IMR-90 (cell line): ENCODE results near the gene SH3RF1. TPM values are rescaled to one million over a fixed set of nuclear protein-coding genes. Genes with fewer than 3 reads are reported as not detected.

Experiments
- ATAC-seq: fragments of 200-7000 bp; cut with Tn5 transposase; 2 replicates; pipeline ENCODE4 v1.9.1; 2020; ENCODE audit warnings: low read depth, mild to moderate bottlenecking, moderate library complexity
- BruUV-seq: library from RNA; stranded (reverse); fragments of 400-500 nt; replicated peaks from 2 replicates; lab custom pipeline; 2021; lab: Mats Ljungman, UMichigan
- CTCF ChIA-PET: fragments of 300-600 bp; formaldehyde crosslinking; extraction: SDS; loops from one replicate; lab custom pipeline; 2021; ENCODE audit warnings: antibody characterized with exemption; lab: Yijun Ruan, JAX
- POLR2A ChIA-PET: fragments of 300-600 bp; sonication (Branson Sonifier 250); formaldehyde crosslinking; loops from one replicate; lab custom pipeline; 2022; ENCODE audit warnings: antibody characterized with exemption; ENCODE audit not compliant: unreplicated experiment; lab: Charles Lee
- DNase-seq: peaks from one replicate; pipeline ENCODE4 v3.0.0; 2013
- H2AFZ ChIP-seq: replicated peaks from 2 replicates; pipeline ENCODE3; 2013; ENCODE audit warnings: low read length, mild to moderate bottlenecking; ENCODE audit not compliant: poor library complexity
- H2AK5ac ChIP-seq: 2 replicates; pipeline ENCODE4 v1.6.1; 2013; ENCODE audit warnings: low read depth, low read length, inconsistent platforms
- H2AK9ac ChIP-seq: replicated peaks from 2 replicates; pipeline ENCODE3; 2013; ENCODE audit warnings: mild to moderate bottlenecking, low read depth, low read length, moderate library complexity; ENCODE audit not compliant: poor library complexity
- H2BK120ac ChIP-seq: 2 replicates; pipeline ENCODE4 v1.6.1; 2013; ENCODE audit warnings: low read depth, low read length, inconsistent platforms
- H2BK15ac ChIP-seq: 3 replicates; pipeline ENCODE4 v1.6.1; 2013; ENCODE audit warnings: low read depth, low read length, inconsistent platforms
- H2BK20ac ChIP-seq: 2 replicates; pipeline ENCODE4 v1.6.1; 2013; ENCODE audit warnings: low read depth, mild to moderate bottlenecking, inconsistent platforms, low read length, moderate library complexity
- H2BK5ac ChIP-seq: 2 replicates; pipeline ENCODE4 v1.6.1; 2013; ENCODE audit warnings: mild to moderate bottlenecking, low read depth, low read length, inconsistent platforms; ENCODE audit not compliant: poor library complexity, severe bottlenecking
- H3K14ac ChIP-seq: replicated peaks from 2 replicates; pipeline ENCODE4 v1.6.1; 2013; ENCODE audit warnings: low read depth, low read length, inconsistent platforms
- H3K18ac ChIP-seq: 2 replicates; pipeline ENCODE4 v1.6.1; 2013; ENCODE audit warnings: low read depth, low read length, control low read depth
- H3K23ac ChIP-seq: 2 replicates; pipeline ENCODE4 v1.6.1; 2013; ENCODE audit warnings: low read depth, low read length, inconsistent platforms
- H3K27ac ChIP-seq: 2 replicates; pipeline ENCODE4 v1.5.1; 2013; ENCODE audit warnings: mild to moderate bottlenecking, control low read depth, low read length; ENCODE audit not compliant: insufficient read depth
- H3K27me3 ChIP-seq: 2 replicates; pipeline ENCODE4 v1.6.1; 2013; ENCODE audit warnings: low read length; ENCODE audit not compliant: control insufficient read depth, insufficient read depth
- H3K36me3 ChIP-seq: 2 replicates; pipeline ENCODE4 v1.6.1; 2013; ENCODE audit warnings: low read length, mixed read lengths; ENCODE audit not compliant: control insufficient read depth, insufficient read depth
- H3K4ac ChIP-seq: 2 replicates; pipeline ENCODE4 v1.6.1; 2013; ENCODE audit warnings: low read depth, low read length, inconsistent platforms
- H3K4me1 ChIP-seq: 2 replicates; pipeline ENCODE4 v1.6.1; 2013; ENCODE audit warnings: low read length, mixed read lengths; ENCODE audit not compliant: control insufficient read depth, insufficient read depth
- H3K4me2 ChIP-seq: 2 replicates; pipeline ENCODE4 v1.6.1; 2013; ENCODE audit warnings: low read depth, mild to moderate bottlenecking, control low read depth, low read length, moderate library complexity
- H3K4me3 ChIP-seq: 2 replicates; pipeline ENCODE4 v1.5.1; 2013; ENCODE audit warnings: low read depth, mild to moderate bottlenecking, control low read depth, low read length, moderate library complexity; ENCODE audit not compliant: insufficient read depth
- H3K56ac ChIP-seq: 2 replicates; pipeline ENCODE4 v1.6.1; 2013; ENCODE audit warnings: low read length, inconsistent platforms; ENCODE audit not compliant: insufficient read depth; ENCODE audit errors: extremely low read depth
- H3K79me1 ChIP-seq, 2 experiments: 2 replicates each; pipeline ENCODE4 v1.6.1; 2013; ENCODE audit warnings: low read length in 2 of 2, inconsistent platforms in 1 of 2, low read depth in 1 of 2
- H3K9ac ChIP-seq: 2 replicates; pipeline ENCODE4 v1.6.1; 2013; ENCODE audit warnings: low read depth, low read length, control low read depth
- H3K9me1 ChIP-seq: 2 replicates; pipeline ENCODE4 v1.6.1; 2013; ENCODE audit warnings: low read length, inconsistent platforms; ENCODE audit not compliant: insufficient read depth
- H3K9me3 ChIP-seq: 2 replicates; pipeline ENCODE4 v1.6.1; 2013; ENCODE audit warnings: low read length; ENCODE audit not compliant: control insufficient read depth, insufficient read depth
- H4K20me1 ChIP-seq: 2 replicates; pipeline ENCODE4 v1.6.1; 2013; ENCODE audit warnings: low read length, inconsistent platforms; ENCODE audit not compliant: insufficient read depth
- H4K5ac ChIP-seq: 2 replicates; pipeline ENCODE4 v1.6.1; 2013; ENCODE audit warnings: mild to moderate bottlenecking, low read depth, low read length, control low read depth
- H4K8ac ChIP-seq, 2 experiments: 2 replicates each; pipeline ENCODE4 v1.6.1; 2013; ENCODE audit warnings: low read depth in 2 of 2, low read length in 2 of 2, control low read depth in 1 of 2, inconsistent platforms in 1 of 2
- H4K91ac ChIP-seq: 2 replicates; pipeline ENCODE4 v1.6.1; 2013; ENCODE audit warnings: low read depth, low read length, inconsistent platforms; ENCODE audit not compliant: insufficient read depth
- BHLHE40 ChIP-seq: fragments of 150-350 bp; IDR thresholded peaks from 2 replicates; pipeline ENCODE4 v1.6.1; 2016; ENCODE audit warnings: mild to moderate bottlenecking, low read depth, low read length
- CEBPB ChIP-seq: IDR thresholded peaks from 2 replicates; pipeline ENCODE4 v1.6.1; 2012; ENCODE audit warnings: low read depth, low read length, improper control_type of control experiment
- CHD1 ChIP-seq: IDR thresholded peaks from 2 replicates; pipeline ENCODE4 v1.6.1; 2012; ENCODE audit warnings: low read depth, low read length, improper control_type of control experiment
- CTCF ChIP-seq: conservative IDR thresholded peaks from 2 replicates; pipeline ENCODE4 v1.5.1; 2012; ENCODE audit warnings: mild to moderate bottlenecking, low read depth, low read length, improper control_type of control experiment
- FOS ChIP-seq: fragments of 150-350 bp; IDR thresholded peaks from 2 replicates; pipeline ENCODE4 v1.6.1; 2016; ENCODE audit warnings: low read depth, low read length
- NFE2L2 ChIP-seq: fragments of 150-350 bp; IDR thresholded peaks from 2 replicates; pipeline ENCODE4 v1.6.1; 2016; ENCODE audit warnings: low read depth, mild to moderate bottlenecking, low read length
- POLR2A ChIP-seq: IDR thresholded peaks from 2 replicates; pipeline ENCODE4 v1.6.1; 2012; ENCODE audit warnings: mild to moderate bottlenecking, low read depth, low read length
- RAD21 ChIP-seq: IDR thresholded peaks from 2 replicates; pipeline ENCODE4 v1.6.1; 2012; ENCODE audit warnings: low read length, improper control_type of control experiment
- RCOR1 ChIP-seq: IDR thresholded peaks from 2 replicates; pipeline ENCODE4 v1.6.1; 2012; ENCODE audit warnings: mild to moderate bottlenecking, low read length, improper control_type of control experiment; ENCODE audit not compliant: insufficient replicate concordance
- SMC3 ChIP-seq: fragments of 150-350 bp; IDR thresholded peaks from 2 replicates; pipeline ENCODE4 v1.6.1; 2016; ENCODE audit warnings: low read depth, mild to moderate bottlenecking, antibody characterized with exemption, low read length, moderate library complexity
- USF2 ChIP-seq: fragments of 150-350 bp; IDR thresholded peaks from 2 replicates; pipeline ENCODE4 v1.6.1; 2017; ENCODE audit warnings: mild to moderate bottlenecking, antibody characterized with exemption, low read length, low read depth
- WGBS, 2 experiments: methylation state at CpG; one replicate each; pipeline versions ENCODE4 v1.1.5 to v1.1.7; 2013; ENCODE audit warnings: missing lambda C conversion rate in 2 of 2; ENCODE audit not compliant: insufficient read length in 1 of 2; ENCODE audit errors: extremely low coverage in 2 of 2; 5-methylcytosine and 5-hydroxymethylcytosine counted together
- dilution Hi-C: fragments of 300-500 bp; cut with HindIII; formaldehyde crosslinking; loops from one replicate; pipeline ENCODE4 v1.14.3; 2018; ENCODE audit warnings: low sequenced_read_pairs; ENCODE audit not compliant: unreplicated experiment
- in situ Hi-C: fragments of 300-500 bp; cut with MboI; formaldehyde crosslinking; loops from 3 replicates; pipeline ENCODE4 v1.14.3; 2019; ENCODE audit warnings: low sequenced_read_pairs, inconsistent platforms, mixed read lengths
- intact Hi-C: fragments of 100-400 bp; cut with micrococcal nuclease; formaldehyde crosslinking; loops from 2 replicates; pipeline ENCODE4 v1.10.0; 2022
- polyA plus RNA-seq, 3 experiments: library from polyadenylated mRNA; depleted of rRNA; stranded (reverse); fragments of >200 nt; gene quantifications; 2 replicates each; pipeline ENCODE4 v1.2.3, GENCODE V29; 2012; ENCODE audit warnings: low replicate concordance in 1 of 3
- total RNA-seq: library from RNA; depleted of rRNA; stranded (reverse); fragments of >200 nt; gene quantifications from 2 replicates; pipeline ENCODE4 v1.2.3, GENCODE V29; 2012

SH3RF1 gene
- total and polyA plus RNA-seq, 2 of the 4 experiments (the other 2 are of a cell fraction): 22.0 to 29.8 TPM

GRCh38 chr4:169189372-169189771 is 81.4 kb downstream of the SH3RF1 start:
- in situ Hi-C loops: no loop called here
- no CpG with 5 or more reads among the region's 4 CpGs for WGBS, 2 experiments
- Histone ChIP-seq H3K9me3 (no peaks in the 10 kb centered on the region), H4K8ac (no peak overlapping the region), H3K4me2 (no peak overlapping the region), H2BK15ac (no peak overlapping the region), H2BK120ac (no peak overlapping the region), H4K91ac (no peak overlapping the region), H4K20me1 (peaks cover 55% of the 10 kb centered on the region), H3K4me1 (peaks cover 13% of the 10 kb centered on the region), H3K23ac (peak overlapping the region; percentile 52; the same call in 1 of the 2 replicates), H3K56ac (no peak overlapping the region), H2AFZ (no peak overlapping the region), H3K14ac (no peak overlapping the region), H3K79me1 (peaks cover 25 to 64% of the 10 kb centered on the region in 2 experiments), H3K4me3 (no peak overlapping the region), H3K27ac (no peak overlapping the region), H2BK5ac (no peak overlapping the region), H3K9me1 (peaks cover 13% of the 10 kb centered on the region), H2BK20ac (no peak overlapping the region), H3K9ac (no peak overlapping the region), H4K5ac (no peak overlapping the region), H3K18ac (no peak overlapping the region), H2AK9ac (no peak overlapping the region), H3K27me3 (no peaks in the 10 kb centered on the region), H3K4ac (no peak overlapping the region), H3K36me3 (no peaks in the 10 kb centered on the region), H2AK5ac (no peak overlapping the region)
- TF ChIP-seq RCOR1 (no peak), BHLHE40 (no peak), POLR2A (no peak), SMC3 (no peak), CTCF (no peak), FOS (no peak), USF2 (no peak), CHD1 (no peak), CEBPB (no peak), NFE2L2 (no peak), RAD21 (no peak)
- no peak for ATAC-seq
- ChIA-PET POLR2A (no interaction called here), CTCF (interaction anchor here (1.0 kb wide), 1 partner anchor 12 kb away, joined by 3 read pairs; no protein-coding TSS in a partner anchor)
- dilution Hi-C loops: no loop called here
- BruUV-seq: no TSS peak
- intact Hi-C loops: no loop called here
- no peak for DNase-seq
